Karpas-422 (cell line): Measurements from ENCODE around the gene AQP5. TPM values are rescaled to one million over a fixed set of nuclear protein-coding genes. Genes with fewer than 3 reads are reported as not detected.

ENCODE experiments used
- DNase-seq: peaks from one replicate; pipeline ENCODE4 v3.0.0-alpha.2; 2015
- H2AFZ ChIP-seq: fragments of 200-600 bp; sonication (generic); 2 replicates; pipeline ENCODE4 v1.6.1; 2014; ENCODE audit warnings: antibody characterized with exemption, low read length, mixed read lengths
- H3K27ac ChIP-seq: fragments of 200-600 bp; sonication (generic); 2 replicates; pipeline ENCODE4 v1.5.1; 2014; ENCODE audit warnings: mild to moderate bottlenecking, low read length, moderate library complexity
- H3K27me3 ChIP-seq: fragments of 200-600 bp; sonication (generic); 2 replicates; pipeline ENCODE4 v1.6.1; 2014; ENCODE audit warnings: low read length, mixed read lengths
- H3K36me3 ChIP-seq: fragments of 200-600 bp; sonication (generic); 2 replicates; pipeline ENCODE4 v1.6.1; 2014; ENCODE audit warnings: low read length, mixed read lengths; ENCODE audit not compliant: insufficient read depth
- H3K4me1 ChIP-seq: fragments of 200-600 bp; sonication (generic); 2 replicates; pipeline ENCODE4 v1.6.1; 2014; ENCODE audit warnings: mild to moderate bottlenecking, low read length, mixed read lengths
- H3K4me2 ChIP-seq: fragments of 200-600 bp; sonication (generic); 2 replicates; pipeline ENCODE4 v1.6.1; 2014; ENCODE audit warnings: low read length, low read depth, mild to moderate bottlenecking; ENCODE audit not compliant: poor library complexity, severe bottlenecking
- H3K4me3 ChIP-seq: fragments of 200-600 bp; sonication (generic); 2 replicates; pipeline ENCODE4 v1.5.1; 2014; ENCODE audit warnings: mild to moderate bottlenecking, antibody characterized with exemption, low read length, mixed read lengths
- H3K79me2 ChIP-seq: fragments of 200-600 bp; sonication (generic); 2 replicates; pipeline ENCODE4 v1.6.1; 2014; ENCODE audit warnings: mild to moderate bottlenecking, low read length, mixed read lengths
- H3K9ac ChIP-seq: fragments of 200-600 bp; sonication (generic); 2 replicates; pipeline ENCODE4 v1.6.0; 2014; ENCODE audit warnings: low read length
- H3K9me2 ChIP-seq: fragments of 200-600 bp; sonication (generic), shearing (Covaris generic); replicated peaks from 2 replicates; pipeline ENCODE4 v1.6.0; 2014; ENCODE audit warnings: mild to moderate bottlenecking, low read length, moderate library complexity; ENCODE audit not compliant: insufficient read depth
- H3K9me3 ChIP-seq: fragments of 300-700, 200-600 bp; sonication (generic); 2 replicates; pipeline ENCODE4 v1.6.1; 2014; ENCODE audit warnings: low read length, mixed read lengths
- H4K20me1 ChIP-seq: fragments of 200-600 bp; sonication (generic); 2 replicates; pipeline ENCODE4 v1.6.1; 2014; ENCODE audit warnings: mild to moderate bottlenecking, antibody characterized with exemption, low read length, low read depth; ENCODE audit not compliant: insufficient read depth
- total RNA-seq: library from RNA; depleted of rRNA; stranded (reverse); fragments of >200 nt; shearing (Covaris generic); gene quantifications from 2 replicates; pipeline ENCODE4 v1.2.3, GENCODE V29; 2014; ENCODE audit warnings: low replicate concordance

AQP5 gene
- total RNA-seq, 1 experiment from 2014 or later: 0.97 TPM

DNA sequence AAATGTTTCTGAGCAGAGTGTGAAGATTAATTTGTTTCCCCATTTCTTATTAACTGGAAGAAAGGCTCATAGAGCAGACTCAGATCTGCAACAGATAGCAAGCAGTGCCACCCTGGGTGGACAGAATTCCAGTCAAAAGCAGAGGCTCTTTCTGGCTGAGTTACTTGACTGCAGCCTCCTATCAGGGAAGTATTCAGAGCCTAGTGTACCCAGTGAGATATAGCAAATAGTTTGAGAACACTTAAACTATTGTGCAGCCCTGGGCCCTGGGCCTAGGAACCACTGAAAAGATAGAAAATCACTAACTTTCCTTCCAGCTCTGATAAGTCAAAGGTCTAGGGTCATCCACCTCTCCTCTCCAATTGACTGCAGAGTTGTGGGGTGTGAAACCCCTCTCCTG is 22.4 kb upstream of the AQP5 start:
- Histone ChIP-seq H3K4me3 (no peak overlapping the region), H3K9me3 (no peaks in the 10 kb centered on the region), H4K20me1 (no peaks in the 10 kb centered on the region), H3K4me2 (no peak overlapping the region), H3K9ac (no peak overlapping the region), H3K9me2 (no peaks in the 10 kb centered on the region), H3K27ac (peak overlapping the region; percentile 48), H3K79me2 (no peaks in the 10 kb centered on the region), H3K27me3 (no peaks in the 10 kb centered on the region), H3K4me1 (peaks cover 71% of the 10 kb centered on the region), H3K36me3 (no peaks in the 10 kb centered on the region), H2AFZ (no peak overlapping the region)
- no peak for DNase-seq

- no peaks in the 10 kb centered on the region for H3K27me3 ChIP-seq
- H3K9ac ChIP-seq: no peak overlapping the region
- no peaks in the 10 kb centered on the region for H3K9me2 ChIP-seq
- H3K36me3 ChIP-seq: no peaks in the 10 kb centered on the region
- H3K4me1 ChIP-seq: peaks cover 73% of the 10 kb centered on the region
- no peak overlapping the region for H2AFZ ChIP-seq
- no peak overlapping the region for H3K4me3 ChIP-seq
- DNase-seq: no peak
- no peaks in the 10 kb centered on the region for H4K20me1 ChIP-seq
- no peaks in the 10 kb centered on the region for H3K9me3 ChIP-seq
- no peak overlapping the region for H3K4me2 ChIP-seq
- no peaks in the 10 kb centered on the region for H3K79me2 ChIP-seq
- H3K27ac ChIP-seq: peak overlapping the region; percentile 48
Observed at GRCh38 chr12:49939707-49940106, 22.0 kb upstream of the AQP5 start.

DNA sequence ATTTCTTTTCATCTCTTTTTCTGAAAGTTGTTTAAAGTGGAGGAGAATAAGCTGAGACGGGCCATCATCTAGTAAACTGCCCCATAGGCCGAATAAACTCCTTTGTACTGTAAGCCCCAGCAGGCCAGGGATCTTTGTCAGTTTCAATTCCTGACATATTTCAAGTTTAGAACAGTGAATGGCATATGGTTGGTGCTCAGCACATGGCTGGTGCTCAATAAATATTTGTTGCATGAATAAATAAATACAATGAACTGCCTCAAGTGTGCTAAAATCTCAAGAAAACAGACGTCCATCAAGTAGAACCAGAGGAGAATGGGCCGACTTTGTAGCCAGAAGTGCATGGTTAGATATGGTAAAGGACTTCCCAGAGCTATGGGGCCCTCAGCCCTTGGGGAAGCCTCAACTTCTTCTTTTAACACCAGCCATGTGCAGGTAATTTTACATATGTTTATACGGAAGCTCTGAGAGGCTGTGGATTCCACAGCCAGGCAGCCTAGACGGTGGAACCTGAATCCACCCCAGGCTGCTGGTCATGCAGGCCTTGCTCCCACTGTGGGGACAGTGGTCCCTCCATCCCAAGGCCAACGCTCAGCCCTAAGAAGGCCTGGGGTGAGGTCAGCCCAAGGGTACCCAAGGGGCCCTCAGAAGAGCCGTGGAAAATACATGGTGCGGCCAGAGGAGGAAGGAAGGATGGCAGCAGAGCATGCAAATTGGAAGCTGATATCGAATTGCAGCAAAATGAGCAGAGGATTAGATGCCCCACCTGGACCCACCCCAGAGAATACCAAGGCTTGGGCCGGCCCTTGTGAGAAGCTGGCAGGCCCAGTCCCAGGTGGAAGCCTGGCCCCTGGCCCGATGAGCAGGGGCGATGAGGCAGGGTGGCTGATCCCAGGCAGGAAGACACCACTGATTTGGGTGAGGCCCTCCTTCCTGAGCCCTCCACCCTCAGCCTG is 19.8 kb upstream of the AQP5 start:
- H3K27me3 ChIP-seq: no peaks in the 10 kb centered on the region
- peak overlapping the region; percentile 81 for H3K4me2 ChIP-seq
- no peaks in the 10 kb centered on the region for H3K36me3 ChIP-seq
- no peaks in the 10 kb centered on the region for H3K79me2 ChIP-seq
- H3K27ac ChIP-seq: peak overlapping the region; percentile 99
- no peaks in the 10 kb centered on the region for H4K20me1 ChIP-seq
- no peaks in the 10 kb centered on the region for H3K9me2 ChIP-seq
- no peaks in the 10 kb centered on the region for H3K9me3 ChIP-seq
- peaks cover 93% of the 10 kb centered on the region for H3K4me1 ChIP-seq
- peak overlapping the region; percentile 67 for H3K4me3 ChIP-seq
- peak; percentile 97 for DNase-seq
- peak overlapping the region; percentile 87 for H3K9ac ChIP-seq
- H2AFZ ChIP-seq: no peak overlapping the region

DNA sequence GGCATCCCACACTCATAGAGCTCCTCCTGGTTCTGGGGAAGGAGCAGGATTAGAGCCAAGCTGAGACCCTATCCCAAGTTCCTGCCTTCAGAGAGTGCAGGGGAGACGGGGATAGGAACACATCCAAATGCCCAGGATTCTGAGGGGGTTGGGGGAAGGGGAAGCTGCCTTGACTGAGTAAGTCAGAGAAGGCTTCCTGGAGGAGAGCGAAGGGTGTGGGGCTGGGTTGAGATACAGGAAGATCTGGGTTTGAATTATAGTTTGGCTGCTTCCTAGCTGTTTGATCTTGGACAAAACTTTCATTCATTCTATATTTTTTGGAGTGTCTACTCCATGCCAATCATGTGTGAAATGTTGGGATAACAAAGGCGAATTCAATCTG is 19.2 kb upstream of the AQP5 start:
- Histone ChIP-seq H3K27ac (peak overlapping the region; percentile 99), H3K79me2 (no peaks in the 10 kb centered on the region), H3K4me1 (peaks cover 97% of the 10 kb centered on the region), H3K4me2 (peak overlapping the region; percentile 81), H3K36me3 (no peaks in the 10 kb centered on the region), H3K4me3 (peak overlapping the region; percentile 67), H3K9me2 (no peaks in the 10 kb centered on the region), H3K27me3 (no peaks in the 10 kb centered on the region), H3K9me3 (no peaks in the 10 kb centered on the region), H3K9ac (peak overlapping the region; percentile 87), H2AFZ (no peak overlapping the region), H4K20me1 (no peaks in the 10 kb centered on the region)
- peak; percentile 86 for DNase-seq

GRCh38 chr12:49942921-49943624 is 18.6 kb upstream of the AQP5 start:
- Histone ChIP-seq H4K20me1 (no peaks in the 10 kb centered on the region), H3K36me3 (no peaks in the 10 kb centered on the region), H3K4me3 (peak overlapping the region; percentile 67), H2AFZ (no peak overlapping the region), H3K27ac (peak overlapping the region; percentile 99), H3K4me2 (peak overlapping the region; percentile 81), H3K9me3 (no peaks in the 10 kb centered on the region), H3K27me3 (no peaks in the 10 kb centered on the region), H3K9ac (peak overlapping the region; percentile 87), H3K79me2 (no peaks in the 10 kb centered on the region), H3K9me2 (no peaks in the 10 kb centered on the region), H3K4me1 (peaks cover 97% of the 10 kb centered on the region)
- DNase-seq: peak; percentile 94

DNA sequence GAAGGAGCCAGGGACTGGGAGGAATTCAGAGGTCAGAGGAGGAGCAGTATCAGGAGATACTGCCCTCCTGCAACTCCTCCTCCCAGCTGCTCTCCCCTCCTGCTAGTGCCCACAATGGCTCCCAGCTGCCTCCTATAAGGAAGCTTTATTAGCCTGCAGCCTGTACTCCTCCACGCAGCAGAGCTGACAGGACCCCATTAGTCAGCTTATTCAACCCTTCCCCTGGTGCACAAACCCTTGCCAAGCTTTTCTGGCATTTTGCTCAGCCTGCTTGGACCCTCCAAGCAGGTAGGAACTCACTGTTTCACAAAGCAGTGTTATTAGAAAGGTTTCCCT is 18.1 kb upstream of the AQP5 start:
- peak; percentile 58 for DNase-seq
- Histone ChIP-seq H3K4me2 (peak overlapping the region; percentile 81), H3K79me2 (no peaks in the 10 kb centered on the region), H4K20me1 (no peaks in the 10 kb centered on the region), H3K36me3 (no peaks in the 10 kb centered on the region), H2AFZ (no peak overlapping the region), H3K4me3 (peak overlapping the region; percentile 67), H3K27me3 (no peaks in the 10 kb centered on the region), H3K9me2 (no peaks in the 10 kb centered on the region), H3K4me1 (peaks cover 97% of the 10 kb centered on the region), H3K9ac (peak overlapping the region; percentile 87), H3K27ac (peak overlapping the region; percentile 99), H3K9me3 (no peaks in the 10 kb centered on the region)

DNA sequence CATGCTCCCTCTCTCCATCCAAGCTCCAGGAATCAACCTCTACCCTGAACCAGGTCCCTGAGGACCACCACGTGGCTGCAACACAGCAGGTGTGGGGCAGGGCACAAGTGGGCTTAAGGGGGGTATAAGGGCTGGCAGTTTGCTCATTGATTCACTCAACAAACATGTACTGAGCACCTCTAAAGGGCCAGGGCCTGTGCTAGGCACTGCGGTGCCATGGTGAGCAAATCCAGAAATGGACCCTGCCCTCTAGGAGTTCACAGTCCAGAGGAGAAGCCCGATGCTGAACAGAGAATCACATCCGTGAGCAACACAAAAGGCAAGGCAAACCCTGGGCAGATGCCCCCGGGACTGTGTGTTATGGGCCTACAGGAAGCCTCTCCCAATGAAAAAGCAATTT is 17.6 kb upstream of the AQP5 start:
- Histone ChIP-seq H3K36me3 (no peaks in the 10 kb centered on the region), H3K4me2 (peak overlapping the region; percentile 81), H3K4me3 (peak overlapping the region; percentile 67), H2AFZ (no peak overlapping the region), H3K27ac (peak overlapping the region; percentile 99), H4K20me1 (no peaks in the 10 kb centered on the region), H3K9me2 (no peaks in the 10 kb centered on the region), H3K9ac (peak overlapping the region; percentile 87), H3K27me3 (no peaks in the 10 kb centered on the region), H3K79me2 (no peaks in the 10 kb centered on the region), H3K4me1 (peaks cover 100% of the 10 kb centered on the region), H3K9me3 (no peaks in the 10 kb centered on the region)
- DNase-seq: peak; percentile 65

GRCh38 chr12:49944718-49945117 is 17.0 kb upstream of the AQP5 start:
- H3K4me1 ChIP-seq: peaks cover 100% of the 10 kb centered on the region
- H4K20me1 ChIP-seq: no peaks in the 10 kb centered on the region
- H3K9me2 ChIP-seq: no peaks in the 10 kb centered on the region
- peak; percentile 57 for DNase-seq
- no peaks in the 10 kb centered on the region for H3K79me2 ChIP-seq
- peak overlapping the region; percentile 67 for H3K4me3 ChIP-seq
- H3K36me3 ChIP-seq: no peaks in the 10 kb centered on the region
- no peak overlapping the region for H2AFZ ChIP-seq
- H3K27me3 ChIP-seq: no peaks in the 10 kb centered on the region
- peak overlapping the region; percentile 99 for H3K27ac ChIP-seq
- peak overlapping the region; percentile 81 for H3K4me2 ChIP-seq
- H3K9ac ChIP-seq: peak overlapping the region; percentile 87
- no peaks in the 10 kb centered on the region for H3K9me3 ChIP-seq
